B cell (primary cell): ENCODE data around the gene RAB42. TPM values are rescaled to one million over a fixed set of nuclear protein-coding genes. Genes with fewer than 3 reads are reported as not detected.
A peak's percentile ranks its signal among the peaks of the same experiment; 100 is the strongest.

Experiments
- ATAC-seq: fragments of 200-7000 bp; cut with Tn5 transposase; one replicate; pipeline ENCODE4 v1.10.0; 2021; ENCODE audit warnings: low read depth, mild to moderate bottlenecking, moderate number of reproducible peaks, moderate library complexity
- CTCF ChIA-PET: fragments of 350-600 bp; sonication (Branson Sonifier 250); formaldehyde crosslinking; loops from one replicate; lab custom pipeline; 2021; ENCODE audit warnings: antibody characterized with exemption, inconsistent platforms; lab: Charles Lee
- POLR2A ChIA-PET: fragments of 350-600 bp; sonication (Branson Sonifier 250); formaldehyde crosslinking; loops from one replicate; lab custom pipeline; 2021; ENCODE audit warnings: antibody characterized with exemption; lab: Charles Lee
- DNase-seq: peaks from one replicate; pipeline ENCODE4 v3.0.0; 2013
- H2AFZ ChIP-seq: 2 replicates; pipeline ENCODE4 v1.6.1; 2012; ENCODE audit warnings: mild to moderate bottlenecking, low read depth, low read length; ENCODE audit not compliant: insufficient read depth, poor library complexity, severe bottlenecking
- H3K27ac ChIP-seq, 2 donors: 1 replicate in 1 of 2; 2 replicates in 1 of 2; pipeline ENCODE4 v1.5.1; 2012 to 2013; ENCODE audit warnings: low read length in 2 of 2, mild to moderate bottlenecking in 2 of 2, moderate library complexity in 1 of 2
- H3K27me3 ChIP-seq, 4 experiments: fragments of 200-600 bp in 1 of 4; sonication (generic) in 1 of 4; replicated peaks in 1 of 4; 1 replicate in 2 of 4; 2 replicates in 2 of 4; pipeline versions ENCODE4 v1.6.1 to v1.7.0; 2013 to 2016; ENCODE audit warnings: low read length in 3 of 4, mild to moderate bottlenecking in 2 of 4, mixed read lengths in 1 of 4, moderate library complexity in 1 of 4; ENCODE audit not compliant: insufficient read depth in 4 of 4, control insufficient read depth in 3 of 4; ENCODE audit errors: control extremely low read depth in 1 of 4
- H3K36me3 ChIP-seq, 2 experiments: replicated peaks in 1 of 2; 1 replicate in 1 of 2; 2 replicates in 1 of 2; pipeline versions ENCODE4 v1.6.1 to v1.7.1; 2013; ENCODE audit warnings: low read length in 1 of 2; ENCODE audit not compliant: insufficient read depth in 2 of 2, control insufficient read depth in 1 of 2; ENCODE audit errors: control extremely low read depth in 1 of 2, extremely low read depth in 1 of 2
- H3K4me1 ChIP-seq, 2 donors: fragments of 200-600 bp in 1 of 2; sonication (generic) in 1 of 2; 1 replicate in 1 of 2; 2 replicates in 1 of 2; pipeline versions ENCODE4 v1.5.1 to v1.6.1; 2013 to 2017; ENCODE audit warnings: low read length in 2 of 2; ENCODE audit not compliant: control insufficient read depth in 2 of 2, insufficient read depth in 2 of 2
- H3K4me2 ChIP-seq: replicated peaks from 2 replicates; pipeline ENCODE3; 2012; ENCODE audit warnings: mild to moderate bottlenecking, low read depth, low read length; ENCODE audit not compliant: poor library complexity, severe bottlenecking
- H3K4me3 ChIP-seq, 5 experiments: fragments of 200-600 bp in 1 of 5; sonication (generic) in 1 of 5; 1 replicate in 3 of 5; 2 replicates in 2 of 5; pipeline versions ENCODE4 v1.5.1 to v1.7.0; 2011 to 2016; ENCODE audit warnings: low read length in 4 of 5, mild to moderate bottlenecking in 4 of 5, low read depth in 2 of 5, control low read depth in 1 of 5, moderate library complexity in 1 of 5; ENCODE audit not compliant: insufficient read depth in 1 of 5; ENCODE audit errors: control extremely low read depth in 1 of 5, extremely low read depth in 1 of 5
- H3K79me2 ChIP-seq: fragments of 200-600 bp; sonication (generic); one replicate; pipeline ENCODE4 v1.6.0; 2016; ENCODE audit warnings: low read length; ENCODE audit not compliant: control insufficient read depth, insufficient read depth
- H3K9ac ChIP-seq: fragments of 200-600 bp; sonication (generic); 2 replicates; pipeline ENCODE4 v1.6.1; 2017; ENCODE audit warnings: mild to moderate bottlenecking, low read length, moderate library complexity
- H3K9me3 ChIP-seq, 3 donors: one replicate each; pipeline versions ENCODE4 v1.6.1 to v1.7.1; 2013; ENCODE audit warnings: low read length in 2 of 3; ENCODE audit not compliant: control insufficient read depth in 2 of 3, insufficient read depth in 1 of 3; ENCODE audit errors: control extremely low read depth in 1 of 3
- H4K20me1 ChIP-seq: 2 replicates; pipeline ENCODE4 v1.6.0; 2012; ENCODE audit warnings: mild to moderate bottlenecking, low read length; ENCODE audit not compliant: insufficient read depth, control insufficient read depth, poor library complexity, severe bottlenecking
- H3K27ac Mint-ChIP-seq: one replicate; pipeline ENCODE4 v1.8.0; 2021; ENCODE audit warnings: mixed read lengths
- H3K27me3 Mint-ChIP-seq: one replicate; pipeline ENCODE4 v1.8.0; 2021; ENCODE audit warnings: mixed read lengths
- H3K4me1 Mint-ChIP-seq: one replicate; pipeline ENCODE4 v1.8.0; 2021; ENCODE audit warnings: mixed read lengths
- H3K4me3 Mint-ChIP-seq: one replicate; pipeline ENCODE4 v1.8.0; 2021; ENCODE audit warnings: mixed read lengths
- H3K9me3 Mint-ChIP-seq: one replicate; pipeline ENCODE4 v1.8.0; 2022; ENCODE audit warnings: mixed read lengths; ENCODE audit not compliant: insufficient read depth
- CTCF ChIP-seq: fragments of 200-600 bp; IDR thresholded peaks from one replicate; pipeline ENCODE4 v1.8.0; 2022; ENCODE audit warnings: antibody characterized with exemption, mild to moderate bottlenecking
- EZH2 ChIP-seq: IDR thresholded peaks from 2 replicates; pipeline ENCODE4 v1.6.1; 2012; ENCODE audit warnings: borderline replicate concordance, low read depth, mild to moderate bottlenecking, moderate library complexity, low read length; ENCODE audit not compliant: insufficient read depth, poor library complexity, severe bottlenecking
- WGBS: methylation state at CpG from one replicate; pipeline ENCODE4 v1.1.5; 2013; ENCODE audit warnings: missing lambda C conversion rate; ENCODE audit not compliant: insufficient coverage; 5-methylcytosine and 5-hydroxymethylcytosine counted together
- intact Hi-C: fragments of 100-400 bp; cut with micrococcal nuclease; formaldehyde crosslinking; loops from one replicate; pipeline ENCODE4 v1.10.0; 2022
- polyA plus RNA-seq: library from polyadenylated mRNA; depleted of rRNA; stranded (reverse); fragments of >200 nt; gene quantifications from 2 replicates; pipeline ENCODE4 v1.2.3, GENCODE V29; 2012
- total RNA-seq, 2 donors: library from RNA; stranded (reverse); fragments of 120-200 nt in 1 of 2; gene quantifications; 1 replicate in 1 of 2; 2 replicates in 1 of 2; pipeline versions ENCODE4 v1.2.3 to v1.2.4, GENCODE V29; 2013 to 2022

RAB42 gene
- total and polyA plus RNA-seq, 2 donors (not counting 1 experiment from before 2014, with no cell fraction given) = not detected

- peak overlapping the region; percentile 69 to 99 (median 94) for H3K4me3 ChIP-seq
- peak; percentile 96 for DNase-seq
- H4K20me1 ChIP-seq = peaks cover 40% of the 10 kb centered on the region
- H3K4me1 Mint-ChIP-seq = peaks cover 40% of the 10 kb centered on the region
- H3K27me3 Mint-ChIP-seq = no peaks in the 10 kb centered on the region
- no peak for TF ChIP-seq EZH2
- TF ChIP-seq CTCF = peak; percentile 7
- under 1% methylated on average over 71 of the region's 75 CpGs for WGBS
- H3K27ac ChIP-seq = peak overlapping the region; percentile 69 to 82
- H3K79me2 ChIP-seq = peaks cover 29% of the 10 kb centered on the region
- peak; percentile 92 for ATAC-seq
- H3K36me3 ChIP-seq = peaks cover 15 to 37% of the 10 kb centered on the region in 2 experiments
- H3K9ac ChIP-seq = peak overlapping the region; percentile 97
- peak overlapping the region; percentile 97 for H3K4me2 ChIP-seq
- peaks cover 15 to 35% of the 10 kb centered on the region in 2 donors for H3K4me1 ChIP-seq
- no peaks in the 10 kb centered on the region for H3K9me3 ChIP-seq
- POLR2A ChIA-PET = interaction anchor here (0.5 to 4.1 kb wide), 31 partner anchors 8 to 1329 kb away, joined by 3 to 36 read pairs (median 4); partner anchors contain the start of genes GMEB1, MED18, PHACTR4 and RAB42
- CTCF ChIA-PET = interaction anchor here (0.6 to 2.6 kb wide), 21 partner anchors 18 to 600 kb away, joined by 3 to 23 read pairs (median 4); partner anchors contain the start of genes MED18, RCC1, SRSF4 and TAF12
- H2AFZ ChIP-seq = peak overlapping the region; percentile 98
- peak overlapping the region; percentile 95 for H3K27ac Mint-ChIP-seq
- H3K4me3 Mint-ChIP-seq = peak overlapping the region; percentile 96
- intact Hi-C loops = loop anchor here (1.0 to 5.0 kb wide), 10 partner anchors 28 to 333 kb away; partner anchors contain the start of genes RCC1, RNU11, SESN2 and TAF12
- H3K9me3 Mint-ChIP-seq = no peaks in the 10 kb centered on the region
- no peaks in the 10 kb centered on the region for H3K27me3 ChIP-seq
Observed at GRCh38 chr1:28581531-28582247, 10.4 kb upstream of the RAB42 start.
